Activated CD4-positive, alpha-beta T cell treated with anti-CD3 and anti-CD28 coated beads, Interleukin-2, amount 50 U/mL, for 24 hours (primary cell): ENCODE results near the gene JARID2.

Experiments
- DNase-seq, 2 donors: peaks; one replicate each; pipeline ENCODE4 v3.0.0-alpha.2; 2020; ENCODE audit warnings: low read depth in 1 of 2, low spot score in 1 of 2

Gene JARID2

DNA sequence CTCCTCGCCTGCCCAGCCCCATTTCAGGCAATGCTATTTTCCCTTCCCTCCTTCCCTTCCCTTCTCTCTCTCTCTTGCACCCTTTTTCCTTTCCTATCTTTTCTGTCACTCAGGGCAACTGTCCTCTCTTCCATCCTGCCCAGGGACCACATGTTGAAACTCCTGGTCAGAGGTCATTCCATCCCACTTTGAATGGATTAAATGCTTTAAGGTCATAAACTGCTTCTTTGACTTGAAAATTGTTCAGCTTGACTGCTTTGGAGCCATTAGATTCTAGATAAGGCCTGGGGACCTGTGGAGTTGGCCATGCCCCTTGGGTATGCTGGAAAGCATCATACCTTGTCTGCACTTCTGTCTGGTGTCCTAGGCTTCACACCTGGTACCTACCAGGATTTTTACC, 310.8 kb downstream of the JARID2 start:
- DNase-seq = no peak

DNA sequence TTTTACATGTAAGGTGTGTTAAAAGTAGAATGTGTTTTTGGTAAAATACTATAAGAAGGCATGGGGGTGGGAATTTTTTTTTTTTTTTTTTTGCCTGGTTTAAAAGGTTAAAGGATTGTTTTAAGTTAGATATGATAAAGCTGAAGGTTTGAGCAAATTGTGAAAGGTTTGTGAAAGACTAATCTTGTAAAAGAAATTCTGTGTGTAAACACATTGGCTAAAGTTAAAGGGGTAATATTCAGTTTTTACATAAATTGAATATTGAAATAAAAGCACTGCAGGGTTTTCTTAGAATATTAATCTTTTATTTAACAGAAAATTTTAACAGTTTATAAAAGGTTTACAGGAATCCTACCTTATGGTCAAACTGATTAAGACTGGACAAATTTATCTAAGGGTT, 311.3 kb downstream of the JARID2 start:
- DNase-seq = no peak

GRCh38 chr6:15560713-15561112, 314.8 kb downstream of the JARID2 start:
- DNase-seq = no peak

DNA sequence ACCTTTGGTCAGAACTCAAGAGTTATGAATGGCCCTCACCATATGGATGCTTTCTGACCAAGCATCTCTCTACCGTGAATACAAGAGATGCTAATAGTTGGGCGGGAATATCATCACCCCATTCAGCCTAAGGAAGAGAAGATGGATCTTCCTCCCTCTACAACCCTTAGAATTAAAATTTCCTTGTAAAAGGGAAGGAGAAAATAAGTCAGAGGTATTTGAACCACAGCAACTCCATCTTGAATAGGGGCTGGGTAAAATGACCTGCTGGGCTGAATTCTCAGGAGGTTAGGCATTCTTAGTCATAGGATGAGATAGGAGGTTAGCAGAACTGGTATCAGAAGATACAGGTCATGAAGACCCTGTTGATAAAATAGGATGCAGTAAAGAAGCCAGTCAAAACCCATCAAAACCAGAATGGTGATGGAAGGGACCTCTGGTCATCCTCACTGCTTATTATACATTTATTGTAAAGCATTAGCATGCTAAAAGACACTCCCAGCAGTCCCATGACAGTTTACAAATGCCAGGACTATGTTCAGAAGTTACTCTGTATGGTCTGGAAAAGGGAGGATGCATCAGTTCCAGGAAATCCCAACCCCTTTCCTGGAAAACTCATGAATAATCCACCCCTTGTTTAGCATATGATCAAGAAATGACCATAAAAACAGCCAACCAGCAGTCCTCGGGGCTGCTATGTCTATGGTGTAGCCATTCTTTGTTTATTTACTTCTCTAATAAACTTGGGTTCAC, 315.8 kb downstream of the JARID2 start:
- no peak for DNase-seq

DNA sequence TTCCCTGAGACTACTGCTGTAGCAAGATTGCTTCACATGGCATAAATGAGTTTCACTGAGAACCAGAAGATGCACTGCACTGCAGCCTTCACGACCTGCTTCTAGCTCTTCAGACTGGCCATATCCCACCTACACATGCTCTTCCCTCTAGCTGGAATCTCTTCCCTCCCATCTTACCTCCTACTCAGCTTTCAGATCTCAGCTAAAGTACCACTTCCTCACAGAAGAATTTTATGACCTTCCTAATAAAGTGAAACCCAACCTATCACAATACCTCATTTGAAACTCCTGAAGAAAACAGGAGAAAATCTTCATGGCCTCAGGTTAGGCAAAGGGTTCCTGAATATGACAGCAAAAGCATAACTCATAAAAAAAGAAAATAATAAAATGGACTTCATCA, 317.1 kb downstream of the JARID2 start:
- no peak for DNase-seq

DNA sequence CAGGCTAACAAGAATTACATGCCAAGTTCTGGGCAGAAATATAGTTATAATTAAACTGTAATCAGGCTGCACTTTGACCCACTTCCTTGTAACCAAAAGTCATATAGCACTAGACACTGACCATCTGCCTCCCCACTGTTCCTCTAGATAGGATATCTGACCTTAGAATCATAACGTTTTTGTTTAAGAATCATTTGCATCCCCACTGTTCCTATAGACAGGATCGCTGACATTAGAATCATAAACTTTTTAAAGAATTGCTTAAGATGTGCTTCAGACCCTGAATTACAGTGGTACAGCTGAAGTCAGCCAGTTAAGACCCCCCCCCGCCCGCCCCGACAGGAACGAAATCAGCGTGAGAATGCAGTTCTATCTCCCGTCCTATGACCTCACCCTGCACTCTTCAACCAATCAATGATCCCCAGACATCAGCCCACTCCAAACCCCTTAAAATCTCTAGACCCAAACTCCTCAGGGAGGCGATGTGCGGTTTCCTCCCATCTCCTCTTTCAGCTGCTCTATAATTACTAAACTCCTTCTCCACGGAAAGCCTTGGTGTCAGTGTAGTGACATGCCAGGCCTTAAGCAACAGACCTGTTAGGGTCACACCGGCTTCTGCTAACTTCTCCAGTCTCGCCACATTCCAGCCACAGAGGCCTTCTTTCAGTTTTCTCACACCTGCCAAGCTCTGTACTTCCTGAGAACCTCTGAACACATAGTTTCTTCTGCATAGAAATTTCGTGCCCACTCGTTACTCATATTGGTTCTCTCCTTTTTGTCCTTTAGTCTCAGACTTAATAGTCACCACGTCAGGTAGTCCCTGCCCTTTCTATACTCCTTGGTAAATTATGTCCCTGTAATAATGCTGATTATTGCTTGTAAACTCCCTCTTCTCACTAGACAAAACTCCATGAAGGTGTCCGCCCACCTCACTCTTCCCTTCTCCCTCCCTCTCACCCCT, 323.4 kb downstream of the JARID2 start:
- DNase-seq = no peak

DNA sequence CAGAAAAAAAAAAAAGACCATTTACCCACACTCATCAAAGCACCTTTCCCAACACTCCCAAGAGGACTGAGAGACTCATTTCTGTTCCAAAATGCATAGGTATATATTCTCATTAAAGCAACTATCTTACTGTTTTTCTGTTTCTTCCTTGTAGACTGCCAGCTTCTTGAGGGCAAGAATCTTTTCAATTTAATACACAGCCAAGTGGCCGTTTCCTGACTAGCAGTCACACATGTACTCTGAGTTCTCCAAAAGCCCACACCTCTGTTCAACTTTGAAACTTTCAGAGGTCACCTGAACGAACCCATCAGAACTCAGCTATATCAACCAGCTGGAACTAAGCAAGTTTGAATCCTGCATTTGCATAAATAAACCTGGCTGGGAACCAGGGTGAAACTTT, 324.3 kb downstream of the JARID2 start:
- DNase-seq = no peak
